Glomerular visceral epithelial cell (primary cell): ENCODE measurements around the gene ADARB2.

Source experiments
- DNase-seq: peaks from one replicate; pipeline ENCODE4 v3.0.0-alpha.2; 2016; ENCODE audit errors: extremely low spot score

Gene ADARB2

GRCh38 chr10:1410469-1411395 is 326.6 kb downstream of the ADARB2 start:
- DNase-seq = no peak

- DNase-seq = no peak
These were observed 327.3 kb downstream of the ADARB2 start for GRCh38 chr10:1410032-1410431.

- DNase-seq = no peak
These were observed 327.9 kb downstream of the ADARB2 start for GRCh38 chr10:1409392-1409791.

- DNase-seq = no peak
These were observed 328.5 kb downstream of the ADARB2 start for GRCh38 chr10:1408651-1409367.

GRCh38 chr10:1406967-1407945 is 330.1 kb downstream of the ADARB2 start:
- DNase-seq = no peak

GRCh38 chr10:1406132-1406966 is 331.0 kb downstream of the ADARB2 start:
- DNase-seq = no peak

- no peak for DNase-seq
These were observed 332.7 kb downstream of the ADARB2 start for GRCh38 chr10:1404323-1405260.

- DNase-seq = no peak
These were observed 333.6 kb downstream of the ADARB2 start for GRCh38 chr10:1403508-1404322.

- DNase-seq = no peak
These were observed 334.4 kb downstream of the ADARB2 start for GRCh38 chr10:1402816-1403507.

GRCh38 chr10:1402016-1402770 is 335.1 kb downstream of the ADARB2 start:
- no peak for DNase-seq

GRCh38 chr10:1401071-1401965 is 336.0 kb downstream of the ADARB2 start:
- DNase-seq = no peak

- DNase-seq = no peak
These were observed 336.9 kb downstream of the ADARB2 start for GRCh38 chr10:1400101-1401070.

GRCh38 chr10:1399431-1400100 is 337.8 kb downstream of the ADARB2 start:
- no peak for DNase-seq

GRCh38 chr10:1398626-1399410 is 338.5 kb downstream of the ADARB2 start:
- no peak for DNase-seq
